HCT116 (cell line): ENCODE measurements around the gene EXOC6B. TPM values are rescaled to one million over a fixed set of nuclear protein-coding genes. Genes with fewer than 3 reads are reported as not detected.

Source experiments
- ATAC-seq: fragments of 200-7000 bp; cut with Tn5 transposase; 2 replicates; pipeline ENCODE4 v1.9.1; 2020; ENCODE audit warnings: mild to moderate bottlenecking, moderate library complexity
- BruUV-seq: library from RNA; stranded (reverse); fragments of 400-500 nt; replicated peaks from 2 replicates; lab custom pipeline; 2021; lab: Mats Ljungman, UMichigan
- CTCF ChIA-PET: fragments of 300-600 bp; sonication (Branson Sonifier 250); formaldehyde crosslinking; loops from one replicate; lab custom pipeline; 2021; ENCODE audit warnings: antibody characterized with exemption; lab: Charles Lee
- POLR2A ChIA-PET: fragments of 300-600, 350-600 bp; sonication (Branson Sonifier 250); formaldehyde crosslinking; loops from one replicate; lab custom pipeline; 2021; ENCODE audit warnings: antibody characterized with exemption; lab: Charles Lee
- RAD21 ChIA-PET, 2 experiments: fragments of 300-600 bp; sonication (Branson Sonifier 250); formaldehyde crosslinking; loops; one replicate each; lab custom pipeline; 2023; ENCODE audit warnings: low total read pairs in 2 of 2; ENCODE audit not compliant: uncharacterized antibody in 2 of 2, unreplicated experiment in 2 of 2, low non-redundant PET in 1 of 2; lab: Charles Lee
- DNase-seq: peaks from one replicate; pipeline ENCODE4 v3.0.0-alpha.2; 2010; ENCODE audit warnings: low read depth, low spot score
- H2AFZ ChIP-seq: fragments of 200-600 bp; shearing (Covaris generic), sonication (generic); 2 replicates; pipeline ENCODE4 v1.6.1; 2017; ENCODE audit warnings: low read depth, mixed run types, mixed read lengths, antibody characterized with exemption, low read length; ENCODE audit not compliant: poor library complexity, severe bottlenecking
- H3K27ac ChIP-seq: 2 replicates; pipeline ENCODE4 v1.5.1; 2012; ENCODE audit warnings: low read depth, low read length
- H3K27me3 ChIP-seq: fragments of 200-600 bp; sonication (generic); 2 replicates; pipeline ENCODE4 v1.6.1; 2016; ENCODE audit warnings: mixed run types, low read length, mixed read lengths; ENCODE audit not compliant: insufficient read depth
- H3K36me3 ChIP-seq, 2 experiments: fragments of 200-500 bp in 1 of 2; fragments of 200-600 bp in 1 of 2; sonication (Bioruptor generic) in 1 of 2; sonication (generic) in 1 of 2; 2 replicates each; pipeline versions ENCODE4 v1.5.1 to v1.6.1; 2014 to 2016; ENCODE audit warnings: low read length in 2 of 2, inconsistent platforms in 1 of 2, mixed read lengths in 1 of 2, mixed run types in 1 of 2; ENCODE audit not compliant: insufficient read depth in 2 of 2, control insufficient read depth in 1 of 2
- H3K4me1 ChIP-seq, 2 experiments: fragments of 200-600 bp in 1 of 2; sonication (generic) in 1 of 2; 2 replicates each; pipeline versions ENCODE4 v1.5.1 to v1.6.1; 2012 to 2017; ENCODE audit warnings: low read length in 2 of 2, inconsistent platforms in 1 of 2, mild to moderate bottlenecking in 1 of 2, mixed read lengths in 1 of 2, mixed run types in 1 of 2, moderate library complexity in 1 of 2; ENCODE audit not compliant: insufficient read depth in 2 of 2, control insufficient read depth in 1 of 2
- H3K4me2 ChIP-seq: fragments of 200-600 bp; sonication (generic); 2 replicates; pipeline ENCODE4 v1.6.1; 2017; ENCODE audit warnings: mixed run types, low read length, mixed read lengths
- H3K4me3 ChIP-seq, 2 experiments: fragments of 200-600 bp in 1 of 2; sonication (generic) in 1 of 2; replicated peaks in 1 of 2; 2 replicates each; pipeline ENCODE4 v1.5.1; 2011 to 2016; ENCODE audit warnings: low read length in 2 of 2, control low read depth in 1 of 2, low read depth in 1 of 2, mild to moderate bottlenecking in 1 of 2, mixed read lengths in 1 of 2, mixed run types in 1 of 2
- H3K79me2 ChIP-seq: fragments of 200-600 bp; sonication (generic); 2 replicates; pipeline ENCODE4 v1.6.1; 2017; ENCODE audit warnings: mild to moderate bottlenecking, mixed run types, low read length, moderate library complexity, mixed read lengths; ENCODE audit not compliant: insufficient read depth
- H3K9ac ChIP-seq: fragments of 200-600 bp; sonication (generic); 2 replicates; pipeline ENCODE4 v1.6.1; 2016; ENCODE audit warnings: low read length, mixed read lengths
- H3K9me2 ChIP-seq: fragments of 200-600 bp; sonication (generic), shearing (Covaris generic); 2 replicates; pipeline ENCODE4 v1.6.1; 2017; ENCODE audit warnings: mixed run types, mild to moderate bottlenecking, moderate library complexity; ENCODE audit not compliant: insufficient read depth
- H3K9me3 ChIP-seq, 2 experiments: fragments of 200-500 bp in 1 of 2; fragments of 200-600 bp in 1 of 2; sonication (Bioruptor generic) in 1 of 2; sonication (generic) in 1 of 2; 2 replicates each; pipeline ENCODE4 v1.6.1; 2014 to 2017; ENCODE audit warnings: low read length in 2 of 2, mixed read lengths in 2 of 2, inconsistent platforms in 1 of 2, low read depth in 1 of 2, mild to moderate bottlenecking in 1 of 2, mixed run types in 1 of 2, moderate library complexity in 1 of 2; ENCODE audit not compliant: control insufficient read depth in 1 of 2, insufficient read depth in 1 of 2
- H4K20me1 ChIP-seq: fragments of 200-600 bp; sonication (generic), shearing (Covaris generic); 2 replicates; pipeline ENCODE4 v1.6.1; 2017; ENCODE audit warnings: mixed run types, mild to moderate bottlenecking, moderate library complexity; ENCODE audit not compliant: insufficient read depth
- CBX3 ChIP-seq: IDR thresholded peaks from 2 replicates; pipeline ENCODE4 v1.6.1; 2012; ENCODE audit warnings: low read depth
- CEBPB ChIP-seq: IDR thresholded peaks from 2 replicates; pipeline ENCODE4 v1.6.1; 2012; ENCODE audit warnings: low read depth
- EGR1 ChIP-seq: IDR thresholded peaks from 2 replicates; pipeline ENCODE4 v1.6.1; 2012; ENCODE audit warnings: low read depth
- ELF1 ChIP-seq: IDR thresholded peaks from 2 replicates; pipeline ENCODE4 v1.6.1; 2012; ENCODE audit warnings: low read depth, borderline replicate concordance
- EZH2 ChIP-seq: fragments of 200-600 bp; sonication (generic); IDR thresholded peaks from 2 replicates; pipeline ENCODE4 v1.6.1; 2017; ENCODE audit warnings: antibody characterized with exemption, mixed run types
- FOSL1 ChIP-seq: IDR thresholded peaks from 2 replicates; pipeline ENCODE4 v1.6.1; 2012; ENCODE audit warnings: low read depth
- JUND ChIP-seq: IDR thresholded peaks from 2 replicates; pipeline ENCODE4 v1.6.1; 2012
- MAX ChIP-seq: IDR thresholded peaks from 2 replicates; pipeline ENCODE4 v1.6.1; 2012
- POLR2A ChIP-seq: IDR thresholded peaks from 2 replicates; pipeline ENCODE4 v1.7.0; 2011; ENCODE audit warnings: borderline replicate concordance; ENCODE audit not compliant: insufficient read depth, insufficient read length; ENCODE audit errors: extremely low read depth
- POLR2AphosphoS5 ChIP-seq: IDR thresholded peaks from 2 replicates; pipeline ENCODE4 v1.6.1; 2011; ENCODE audit warnings: mild to moderate bottlenecking, low read depth, low read length, moderate library complexity
- RAD21 ChIP-seq: IDR thresholded peaks from 2 replicates; pipeline ENCODE4 v1.6.1; 2012; ENCODE audit warnings: low read depth, mild to moderate bottlenecking
- SP1 ChIP-seq: IDR thresholded peaks from 2 replicates; pipeline ENCODE4 v1.6.1; 2012; ENCODE audit warnings: low read depth
- TCF7L2 ChIP-seq: IDR thresholded peaks from 2 replicates; pipeline ENCODE4 v1.7.0; 2011; ENCODE audit warnings: borderline replicate concordance, inconsistent platforms; ENCODE audit not compliant: insufficient read depth, insufficient read length; ENCODE audit errors: extremely low read depth
- ZFX ChIP-seq: fragments of 450-650 bp; IDR thresholded peaks from 2 replicates; pipeline ENCODE4 v1.6.1; 2017
- ZNF274 ChIP-seq: fragments of 200-500 bp; sonication (Bioruptor generic); IDR thresholded peaks from 2 replicates; pipeline ENCODE4 v1.6.1; 2014; ENCODE audit warnings: mild to moderate bottlenecking, low read depth, low read length, inconsistent platforms
- intact Hi-C: fragments of 100-400 bp; cut with micrococcal nuclease; formaldehyde crosslinking; loops from 2 replicates; pipeline ENCODE4 v1.10.0; 2022
- total RNA-seq: library from RNA; stranded (reverse); gene quantifications from one replicate; pipeline ENCODE4 v1.2.1, GENCODE V29; 2021; ENCODE audit not compliant: unreplicated experiment
- TF ChIP-seq, protein P1 (sequence below): IDR thresholded peaks from 2 replicates; pipeline ENCODE4 v1.6.1; 2012; ENCODE audit warnings: low read depth
- TF ChIP-seq, protein P2 (sequence below), 3 experiments: fragments of 200-600 bp in 1 of 3; sonication (generic) in 1 of 3; IDR thresholded peaks in 2 of 3; conservative IDR thresholded peaks in 1 of 3; 2 replicates each; pipeline ENCODE4 v1.5.1; 2012 to 2017; ENCODE audit warnings: low read depth in 2 of 3, low read length in 2 of 3, antibody characterized with exemption in 1 of 3, borderline replicate concordance in 1 of 3, control low read depth in 1 of 3, mild to moderate bottlenecking in 1 of 3, mixed read lengths in 1 of 3, mixed run types in 1 of 3, moderate library complexity in 1 of 3; ENCODE audit not compliant: insufficient read depth in 1 of 3

Gene EXOC6B
- total RNA-seq, 1 experiment from 2014 or later, result 25.4 TPM

DNA sequence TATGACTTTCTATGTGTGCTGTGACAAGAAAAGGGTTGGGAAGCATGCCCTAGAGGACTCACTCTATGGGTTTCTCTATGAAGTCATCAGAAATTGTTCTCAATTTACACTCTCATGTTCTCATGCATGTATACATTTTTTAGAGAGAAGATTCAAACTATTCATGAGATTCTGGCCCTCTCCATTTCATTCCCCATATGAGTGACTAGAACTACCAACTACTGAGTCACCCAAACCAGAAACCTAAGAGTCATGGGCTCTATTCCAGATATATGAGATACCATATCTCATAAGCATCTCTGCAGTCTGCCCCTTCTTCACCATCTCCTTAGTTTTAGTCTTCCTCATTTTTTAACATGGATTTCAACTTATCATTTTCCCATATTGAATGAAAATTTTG, 87.7 kb downstream of the EXOC6B start:
- no peaks in the 10 kb centered on the region for H3K79me2 ChIP-seq
- DNase-seq, result no peak
- H3K4me3 ChIP-seq, result no peak overlapping the region
- H3K27ac ChIP-seq, result no peak overlapping the region
- no peaks in the 10 kb centered on the region for H4K20me1 ChIP-seq
- no peaks in the 10 kb centered on the region for H3K36me3 ChIP-seq
- no peak overlapping the region for H3K9ac ChIP-seq
- RAD21 ChIA-PET, result no interaction called here
- no peak overlapping the region for H3K4me2 ChIP-seq
- intact Hi-C loops, result no loop called here
- H3K9me3 ChIP-seq, result no peaks in the 10 kb centered on the region
- TF ChIP-seq RAD21, result no peak
- TF ChIP-seq CEBPB, result no peak
- no peak for TF ChIP-seq CBX3
- TF ChIP-seq EGR1, result no peak
- no peak for TF ChIP-seq TCF7L2
- no peak for TF ChIP-seq MAX
- no peak for TF ChIP-seq JUND
- TF ChIP-seq, protein P1, sequence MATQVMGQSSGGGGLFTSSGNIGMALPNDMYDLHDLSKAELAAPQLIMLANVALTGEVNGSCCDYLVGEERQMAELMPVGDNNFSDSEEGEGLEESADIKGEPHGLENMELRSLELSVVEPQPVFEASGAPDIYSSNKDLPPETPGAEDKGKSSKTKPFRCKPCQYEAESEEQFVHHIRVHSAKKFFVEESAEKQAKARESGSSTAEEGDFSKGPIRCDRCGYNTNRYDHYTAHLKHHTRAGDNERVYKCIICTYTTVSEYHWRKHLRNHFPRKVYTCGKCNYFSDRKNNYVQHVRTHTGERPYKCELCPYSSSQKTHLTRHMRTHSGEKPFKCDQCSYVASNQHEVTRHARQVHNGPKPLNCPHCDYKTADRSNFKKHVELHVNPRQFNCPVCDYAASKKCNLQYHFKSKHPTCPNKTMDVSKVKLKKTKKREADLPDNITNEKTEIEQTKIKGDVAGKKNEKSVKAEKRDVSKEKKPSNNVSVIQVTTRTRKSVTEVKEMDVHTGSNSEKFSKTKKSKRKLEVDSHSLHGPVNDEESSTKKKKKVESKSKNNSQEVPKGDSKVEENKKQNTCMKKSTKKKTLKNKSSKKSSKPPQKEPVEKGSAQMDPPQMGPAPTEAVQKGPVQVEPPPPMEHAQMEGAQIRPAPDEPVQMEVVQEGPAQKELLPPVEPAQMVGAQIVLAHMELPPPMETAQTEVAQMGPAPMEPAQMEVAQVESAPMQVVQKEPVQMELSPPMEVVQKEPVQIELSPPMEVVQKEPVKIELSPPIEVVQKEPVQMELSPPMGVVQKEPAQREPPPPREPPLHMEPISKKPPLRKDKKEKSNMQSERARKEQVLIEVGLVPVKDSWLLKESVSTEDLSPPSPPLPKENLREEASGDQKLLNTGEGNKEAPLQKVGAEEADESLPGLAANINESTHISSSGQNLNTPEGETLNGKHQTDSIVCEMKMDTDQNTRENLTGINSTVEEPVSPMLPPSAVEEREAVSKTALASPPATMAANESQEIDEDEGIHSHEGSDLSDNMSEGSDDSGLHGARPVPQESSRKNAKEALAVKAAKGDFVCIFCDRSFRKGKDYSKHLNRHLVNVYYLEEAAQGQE, result no peak
- TF ChIP-seq POLR2A, result no peak
- no peak for TF ChIP-seq SP1
- TF ChIP-seq EZH2, result no peak
- TF ChIP-seq, protein P2, sequence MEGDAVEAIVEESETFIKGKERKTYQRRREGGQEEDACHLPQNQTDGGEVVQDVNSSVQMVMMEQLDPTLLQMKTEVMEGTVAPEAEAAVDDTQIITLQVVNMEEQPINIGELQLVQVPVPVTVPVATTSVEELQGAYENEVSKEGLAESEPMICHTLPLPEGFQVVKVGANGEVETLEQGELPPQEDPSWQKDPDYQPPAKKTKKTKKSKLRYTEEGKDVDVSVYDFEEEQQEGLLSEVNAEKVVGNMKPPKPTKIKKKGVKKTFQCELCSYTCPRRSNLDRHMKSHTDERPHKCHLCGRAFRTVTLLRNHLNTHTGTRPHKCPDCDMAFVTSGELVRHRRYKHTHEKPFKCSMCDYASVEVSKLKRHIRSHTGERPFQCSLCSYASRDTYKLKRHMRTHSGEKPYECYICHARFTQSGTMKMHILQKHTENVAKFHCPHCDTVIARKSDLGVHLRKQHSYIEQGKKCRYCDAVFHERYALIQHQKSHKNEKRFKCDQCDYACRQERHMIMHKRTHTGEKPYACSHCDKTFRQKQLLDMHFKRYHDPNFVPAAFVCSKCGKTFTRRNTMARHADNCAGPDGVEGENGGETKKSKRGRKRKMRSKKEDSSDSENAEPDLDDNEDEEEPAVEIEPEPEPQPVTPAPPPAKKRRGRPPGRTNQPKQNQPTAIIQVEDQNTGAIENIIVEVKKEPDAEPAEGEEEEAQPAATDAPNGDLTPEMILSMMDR (IDR thresholded peaks at IDR 0.05 in 2 of 3, conservative IDR thresholded peaks at IDR 0.05 in 1 of 3; ENCODE audit: borderline replicate concordance in 1 of 3, insufficient read depth in 1 of 3, low read depth in 2 of 3, low read length in 2 of 3), result no peak
- no peak for TF ChIP-seq FOSL1
- no peak for TF ChIP-seq POLR2AphosphoS5
- TF ChIP-seq ELF1, result no peak
- no peak for TF ChIP-seq ZNF274
- no peak for TF ChIP-seq ZFX
- POLR2A ChIA-PET, result no interaction called here
- CTCF ChIA-PET, result no interaction called here
- no peak overlapping the region for H2AFZ ChIP-seq
- BruUV-seq, result no TSS peak
- H3K9me2 ChIP-seq, result no peaks in the 10 kb centered on the region
- no peak for ATAC-seq
- no peaks in the 10 kb centered on the region for H3K4me1 ChIP-seq
- no peaks in the 10 kb centered on the region for H3K27me3 ChIP-seq
